GM12878 (cell line): ENCODE data around the gene MEI1. TPM values are rescaled to one million over a fixed set of nuclear protein-coding genes. Genes with fewer than 3 reads are reported as not detected.

ENCODE experiments used
- ATAC-seq: fragments of 200-7000 bp; cut with Tn5 transposase; 3 replicates; pipeline ENCODE4 v1.9.1; 2020; ENCODE audit warnings: mild to moderate bottlenecking, moderate library complexity
- BruUV-seq: library from RNA; stranded (reverse); fragments of 400-500 nt; replicated peaks from 2 replicates; lab custom pipeline; 2021; lab: Mats Ljungman, UMichigan
- CTCF ChIA-PET: fragments of 300-600 bp; sonication (Branson Sonifier 250); formaldehyde crosslinking; extraction: SDS; loops from one replicate; lab custom pipeline; 2021; ENCODE audit warnings: inconsistent platforms; lab: Yijun Ruan, JAX
- POLR2A ChIA-PET: fragments of 350-600 bp; formaldehyde crosslinking; extraction: SDS; loops from one replicate; lab custom pipeline; 2021; ENCODE audit warnings: inconsistent platforms; lab: Charles Lee
- RAD21 ChIA-PET: fragments of 300-600 bp; sonication (Branson Sonifier 250); formaldehyde crosslinking; loops from one replicate; lab custom pipeline; 2023; ENCODE audit warnings: antibody characterized with exemption; ENCODE audit not compliant: unreplicated experiment; lab: Charles Lee
- SMC1A ChIA-PET: fragments of 300-600 bp; sonication (Branson Sonifier 250); formaldehyde crosslinking; loops from one replicate; lab custom pipeline; 2023; ENCODE audit not compliant: unreplicated experiment, uncharacterized antibody; lab: Charles Lee
- DNase-seq: peaks from one replicate; pipeline ENCODE4 v3.0.0-alpha.2; 2011; ENCODE audit warnings: low read depth, low spot score
- FAIRE-seq: peaks from 3 replicates; lab custom pipeline; 2011; peaks lifted over from hg19 to GRCh38; lab: Jason Lieb, UNC
- H2AFZ ChIP-seq: 2 replicates; pipeline ENCODE4 v1.6.0; 2011; ENCODE audit warnings: low read depth, low read length, control low read depth; ENCODE audit not compliant: control insufficient read depth
- H3K27ac ChIP-seq: 2 replicates; pipeline ENCODE4 v1.5.1; 2011; ENCODE audit warnings: control low read depth; ENCODE audit not compliant: control insufficient read depth, insufficient read depth
- H3K27me3 ChIP-seq, 2 experiments: replicated peaks in 1 of 2; 2 replicates each; pipeline versions ENCODE4 v1.6.0 to v1.6.1; 2011; ENCODE audit warnings: low read length in 1 of 2; ENCODE audit not compliant: control insufficient read depth in 2 of 2, insufficient read depth in 2 of 2
- H3K36me3 ChIP-seq, 2 experiments: 2 replicates each; pipeline ENCODE4 v1.5.1; 2011; ENCODE audit warnings: low read length in 1 of 2; ENCODE audit not compliant: control insufficient read depth in 2 of 2, insufficient read depth in 2 of 2
- H3K4me1 ChIP-seq: 2 replicates; pipeline ENCODE4 v1.6.1; 2011; ENCODE audit warnings: mild to moderate bottlenecking, low read length, moderate library complexity, mixed read lengths; ENCODE audit not compliant: control insufficient read depth, insufficient read depth
- H3K4me2 ChIP-seq: 2 replicates; pipeline ENCODE4 v1.6.0; 2011; ENCODE audit warnings: control low read depth; ENCODE audit not compliant: control insufficient read depth, insufficient read depth
- H3K4me3 ChIP-seq: fragments of 200-600 bp; sonication (generic); 2 replicates; pipeline ENCODE4 v1.5.1; 2016
- H3K79me2 ChIP-seq: 2 replicates; pipeline ENCODE4 v1.6.0; 2011; ENCODE audit warnings: low read length; ENCODE audit not compliant: control insufficient read depth, insufficient read depth
- H3K9ac ChIP-seq: 2 replicates; pipeline ENCODE4 v1.8.0; 2011; ENCODE audit warnings: low read length, control low read depth, mixed read lengths; ENCODE audit not compliant: control insufficient read depth, insufficient read depth
- H3K9me3 ChIP-seq: replicated peaks from 3 replicates; pipeline ENCODE4 v1.5.1; 2011; ENCODE audit warnings: mild to moderate bottlenecking, low read length; ENCODE audit not compliant: control insufficient read depth, insufficient read depth
- H4K20me1 ChIP-seq: 2 replicates; pipeline ENCODE4 v1.6.0; 2011; ENCODE audit not compliant: control insufficient read depth, insufficient read depth
- IKZF2 ChIP-seq, 2 experiments: fragments of 450-650 bp; IDR thresholded peaks; 2 replicates each; pipeline ENCODE4 v1.6.1; 2017; ENCODE audit warnings: mild to moderate bottlenecking in 2 of 2, moderate library complexity in 2 of 2
- NFYB ChIP-seq: IDR thresholded peaks from 2 replicates; pipeline ENCODE4 v1.6.1; 2011; ENCODE audit warnings: low read depth, mild to moderate bottlenecking, low read length, improper control_type of control experiment, moderate library complexity; ENCODE audit not compliant: insufficient read depth
- POLR2AphosphoS2 ChIP-seq: IDR thresholded peaks from 2 replicates; pipeline ENCODE4 v1.6.1; 2011; ENCODE audit warnings: low read depth, mild to moderate bottlenecking, low read length, improper control_type of control experiment, moderate library complexity
- ZSCAN29 ChIP-seq: fragments of 450-650 bp; IDR thresholded peaks from 2 replicates; pipeline ENCODE4 v1.6.1; 2017; ENCODE audit warnings: mild to moderate bottlenecking, moderate library complexity
- WGBS: methylation state at CpG from one replicate; pipeline ENCODE4 v1.1.6; 2016; ENCODE audit warnings: low lambda C conversion rate; ENCODE audit not compliant: insufficient replicate concordance, insufficient coverage; ENCODE audit errors: missing lambda C conversion rate; 5-methylcytosine and 5-hydroxymethylcytosine counted together
- in situ Hi-C: fragments of 300-500 bp; cut with MboI; formaldehyde crosslinking; loops from 9 replicates; pipeline ENCODE4 v1.14.3; 2018; ENCODE audit warnings: mixed read lengths
- intact Hi-C: fragments of 100-400 bp; cut with micrococcal nuclease; formaldehyde crosslinking; loops from one replicate; pipeline ENCODE4 v1.14.2; 2022; ENCODE audit not compliant: unreplicated experiment
- polyA plus RNA-seq, 11 experiments: library from polyadenylated mRNA; depleted of rRNA in 4 of 11; unstranded in 6 of 11; stranded (reverse) in 5 of 11; fragments of >200 nt; fragmentation: Nextera tagmentation in 4 of 11; fragmentation: Illumina TruSeq in 1 of 11; extraction: Ambion mirVana in 4 of 11; extraction: Trizol in 1 of 11; gene quantifications; 1 replicate in 1 of 11; 2 replicates in 10 of 11; pipeline versions ENCODE4 v1.2.1 to v1.2.3, GENCODE V29; 2011 to 2016; ENCODE audit warnings: inconsistent platforms in 2 of 11, missing spikeins in 2 of 11, low read depth in 1 of 11
- total RNA-seq, 4 experiments: library from RNA; depleted of rRNA in 3 of 4; stranded (reverse); fragments of >200 nt in 3 of 4; fragmentation: Illumina TruSeq in 1 of 4; extraction: Trizol in 1 of 4; gene quantifications; 2 replicates each; pipeline versions ENCODE4 v1.2.1 to v1.2.3, GENCODE V29; 2013 to 2021
- TF ChIP-seq, protein P1 (sequence below): fragments of 450-650 bp; conservative IDR thresholded peaks from 2 replicates; pipeline ENCODE4 v1.6.1; 2017; ENCODE audit warnings: mild to moderate bottlenecking, moderate library complexity
- TF ChIP-seq, protein P2 (sequence below): fragments of 450-650 bp; IDR thresholded peaks from 2 replicates; pipeline ENCODE4 v1.6.1; 2016; ENCODE audit warnings: mild to moderate bottlenecking
- TF ChIP-seq, protein P3 (sequence below): fragments of 450-650 bp; formaldehyde crosslinking; IDR thresholded peaks from 2 replicates; pipeline ENCODE4 v1.4.0; 2022; ENCODE audit warnings: mild to moderate bottlenecking, moderate library complexity
- TF ChIP-seq, protein P4 (sequence below): fragments of 450-650 bp; IDR thresholded peaks from 2 replicates; pipeline ENCODE4 v1.6.1; 2017; ENCODE audit warnings: antibody characterized with exemption, mild to moderate bottlenecking, moderate library complexity

MEI1 gene
- total and polyA plus RNA-seq, 10 of the 15 experiments (the other 5 are each of a cell fraction or from before 2014, with no cell fraction given), result 27.9 to 48.9 (median 35.8) TPM

DNA sequence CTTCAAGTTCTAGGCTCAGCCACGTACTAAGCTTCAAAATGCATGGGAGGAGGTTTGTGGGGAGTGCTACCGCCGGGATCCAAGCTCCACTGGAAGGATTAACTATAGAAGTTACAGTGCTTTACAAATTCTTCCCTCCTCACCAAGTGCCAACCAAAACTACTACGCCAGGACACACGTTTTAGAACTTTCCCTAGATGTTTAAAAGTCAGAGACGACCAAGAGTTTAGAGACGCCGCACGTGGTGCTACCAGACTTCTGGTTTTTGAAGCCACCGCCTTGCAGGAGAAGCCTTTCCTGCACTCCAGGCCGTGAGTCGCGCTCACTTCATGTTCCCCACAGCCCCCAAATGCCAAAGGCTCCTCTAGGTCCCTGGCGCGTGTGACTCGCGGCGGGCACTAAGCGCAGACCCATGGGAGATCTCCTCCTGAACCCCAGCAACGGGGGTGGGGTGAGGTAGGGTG is 11.4 kb upstream of the MEI1 start (continued):
- TF ChIP-seq, protein P1, sequence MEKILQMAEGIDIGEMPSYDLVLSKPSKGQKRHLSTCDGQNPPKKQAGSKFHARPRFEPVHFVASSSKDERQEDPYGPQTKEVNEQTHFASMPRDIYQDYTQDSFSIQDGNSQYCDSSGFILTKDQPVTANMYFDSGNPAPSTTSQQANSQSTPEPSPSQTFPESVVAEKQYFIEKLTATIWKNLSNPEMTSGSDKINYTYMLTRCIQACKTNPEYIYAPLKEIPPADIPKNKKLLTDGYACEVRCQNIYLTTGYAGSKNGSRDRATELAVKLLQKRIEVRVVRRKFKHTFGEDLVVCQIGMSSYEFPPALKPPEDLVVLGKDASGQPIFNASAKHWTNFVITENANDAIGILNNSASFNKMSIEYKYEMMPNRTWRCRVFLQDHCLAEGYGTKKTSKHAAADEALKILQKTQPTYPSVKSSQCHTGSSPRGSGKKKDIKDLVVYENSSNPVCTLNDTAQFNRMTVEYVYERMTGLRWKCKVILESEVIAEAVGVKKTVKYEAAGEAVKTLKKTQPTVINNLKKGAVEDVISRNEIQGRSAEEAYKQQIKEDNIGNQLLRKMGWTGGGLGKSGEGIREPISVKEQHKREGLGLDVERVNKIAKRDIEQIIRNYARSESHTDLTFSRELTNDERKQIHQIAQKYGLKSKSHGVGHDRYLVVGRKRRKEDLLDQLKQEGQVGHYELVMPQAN, result 0 out of 2 replicates have a peak, but pooled peaks have one; percentile 8
- no peak for TF ChIP-seq POLR2AphosphoS2
- TF ChIP-seq ZSCAN29, result no peak
- no peak for TF ChIP-seq NFYB
- TF ChIP-seq, protein P2, sequence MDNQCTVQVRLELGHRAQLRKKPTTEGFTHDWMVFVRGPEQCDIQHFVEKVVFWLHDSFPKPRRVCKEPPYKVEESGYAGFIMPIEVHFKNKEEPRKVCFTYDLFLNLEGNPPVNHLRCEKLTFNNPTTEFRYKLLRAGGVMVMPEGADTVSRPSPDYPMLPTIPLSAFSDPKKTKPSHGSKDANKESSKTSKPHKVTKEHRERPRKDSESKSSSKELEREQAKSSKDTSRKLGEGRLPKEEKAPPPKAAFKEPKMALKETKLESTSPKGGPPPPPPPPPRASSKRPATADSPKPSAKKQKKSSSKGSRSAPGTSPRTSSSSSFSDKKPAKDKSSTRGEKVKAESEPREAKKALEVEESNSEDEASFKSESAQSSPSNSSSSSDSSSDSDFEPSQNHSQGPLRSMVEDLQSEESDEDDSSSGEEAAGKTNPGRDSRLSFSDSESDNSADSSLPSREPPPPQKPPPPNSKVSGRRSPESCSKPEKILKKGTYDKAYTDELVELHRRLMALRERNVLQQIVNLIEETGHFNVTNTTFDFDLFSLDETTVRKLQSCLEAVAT, result no peak

DNA sequence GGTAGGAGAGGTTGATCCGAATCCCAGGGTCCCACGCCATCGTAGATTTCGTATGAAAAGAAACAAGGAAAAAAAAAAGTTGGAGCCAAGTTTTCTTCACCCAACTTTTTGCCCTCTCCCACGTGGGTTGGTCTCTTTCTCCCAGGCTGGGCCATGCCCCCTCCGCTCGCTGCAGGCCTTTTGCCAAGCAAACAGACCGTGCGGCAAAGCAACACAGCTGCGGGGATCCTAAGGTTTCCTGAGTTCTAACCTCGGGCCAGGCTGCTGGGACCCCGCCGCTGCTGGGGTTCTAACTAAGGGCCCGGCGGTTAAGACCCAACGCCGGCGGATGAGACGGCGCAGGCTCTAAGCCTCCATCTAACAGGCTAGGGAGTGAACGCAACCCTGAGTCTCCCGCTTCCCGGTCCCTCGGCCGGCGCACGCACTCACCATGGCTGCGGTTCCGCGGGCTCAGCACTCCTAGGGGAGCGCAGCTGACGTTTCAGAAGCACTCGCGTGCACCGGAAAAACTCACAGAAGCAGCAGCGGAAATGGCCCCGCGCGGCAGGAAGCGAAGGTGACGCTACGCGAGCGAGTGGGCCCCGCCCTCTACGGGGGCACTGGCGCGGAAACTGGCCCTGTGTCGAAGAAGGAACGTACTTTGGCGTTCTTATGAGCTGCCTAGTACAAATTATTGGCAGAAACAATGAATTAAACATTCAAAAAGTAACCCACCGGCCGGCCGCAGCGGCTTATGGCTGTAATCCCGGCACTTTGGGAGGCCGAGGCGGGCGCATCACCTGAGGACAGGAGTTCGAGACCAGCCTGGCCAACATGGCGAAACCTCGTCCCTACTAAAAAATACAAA is 10.7 kb upstream of the MEI1 start, which contains the start of gene SNU13:
Gene SNU13 (minus strand): TSS at position 503 of the 847 bp plus-strand sequence. CDS start 71 bp downstream, at position 432.
- DNase-seq, result peak; percentile 73
- Histone ChIP-seq H3K4me2 (peak within 1 kb of the TSS; percentile 89), H3K27me3 (no peaks in the 10 kb centered on the region), H3K79me2 (peaks cover 54% of the 10 kb centered on the region), H3K9me3 (no peaks in the 10 kb centered on the region), H3K27ac (peak within 1 kb of the TSS; percentile 98), H2AFZ (peak within 1 kb of the TSS; percentile 77), H3K4me1 (peaks cover 3% of the 10 kb centered on the region; the same call in 1 of the 2 replicates), H3K4me3 (peak within 1 kb of the TSS; percentile 87), H3K36me3 (no peaks in the 10 kb centered on the region; a peak in 1 of 4 replicates), H3K9ac (peak within 1 kb of the TSS; percentile 90), H4K20me1 (no peaks in the 10 kb centered on the region; the same call in 1 of the 2 replicates)
- peak; percentile 93 for ATAC-seq
- ChIA-PET RAD21 (interaction anchor here (0.7 to 2.0 kb wide), 9 partner anchors 9 to 250 kb away, joined by 3 to 8 read pairs (median 4); partner anchors contain the start of genes CCDC134, DESI1 and XRCC6), POLR2A (interaction anchor here (0.5 to 2.9 kb wide), 14 partner anchors 9 to 521 kb away, joined by 3 to 15 read pairs (median 4); partner anchors contain the start of genes CCDC134, DESI1, MEI1 and POLR3H), SMC1A (interaction anchor here (0.8 to 3.5 kb wide), 4 partner anchors 9 to 278 kb away, joined by 3 to 20 read pairs (median 3); partner anchors contain the start of gene MEI1), CTCF (interaction anchor here (0.7 to 2.8 kb wide), 6 partner anchors 9 to 143 kb away, joined by 3 to 21 read pairs (median 6); partner anchors contain the start of gene MEI1)
- peak; percentile 77 for FAIRE-seq
- under 1% methylated on average over 62 of the region's 62 CpGs for WGBS
- in situ Hi-C loops, result no loop called here
- intact Hi-C loops, result no loop called here
- no TSS peak for BruUV-seq
- TF ChIP-seq, protein P3, sequence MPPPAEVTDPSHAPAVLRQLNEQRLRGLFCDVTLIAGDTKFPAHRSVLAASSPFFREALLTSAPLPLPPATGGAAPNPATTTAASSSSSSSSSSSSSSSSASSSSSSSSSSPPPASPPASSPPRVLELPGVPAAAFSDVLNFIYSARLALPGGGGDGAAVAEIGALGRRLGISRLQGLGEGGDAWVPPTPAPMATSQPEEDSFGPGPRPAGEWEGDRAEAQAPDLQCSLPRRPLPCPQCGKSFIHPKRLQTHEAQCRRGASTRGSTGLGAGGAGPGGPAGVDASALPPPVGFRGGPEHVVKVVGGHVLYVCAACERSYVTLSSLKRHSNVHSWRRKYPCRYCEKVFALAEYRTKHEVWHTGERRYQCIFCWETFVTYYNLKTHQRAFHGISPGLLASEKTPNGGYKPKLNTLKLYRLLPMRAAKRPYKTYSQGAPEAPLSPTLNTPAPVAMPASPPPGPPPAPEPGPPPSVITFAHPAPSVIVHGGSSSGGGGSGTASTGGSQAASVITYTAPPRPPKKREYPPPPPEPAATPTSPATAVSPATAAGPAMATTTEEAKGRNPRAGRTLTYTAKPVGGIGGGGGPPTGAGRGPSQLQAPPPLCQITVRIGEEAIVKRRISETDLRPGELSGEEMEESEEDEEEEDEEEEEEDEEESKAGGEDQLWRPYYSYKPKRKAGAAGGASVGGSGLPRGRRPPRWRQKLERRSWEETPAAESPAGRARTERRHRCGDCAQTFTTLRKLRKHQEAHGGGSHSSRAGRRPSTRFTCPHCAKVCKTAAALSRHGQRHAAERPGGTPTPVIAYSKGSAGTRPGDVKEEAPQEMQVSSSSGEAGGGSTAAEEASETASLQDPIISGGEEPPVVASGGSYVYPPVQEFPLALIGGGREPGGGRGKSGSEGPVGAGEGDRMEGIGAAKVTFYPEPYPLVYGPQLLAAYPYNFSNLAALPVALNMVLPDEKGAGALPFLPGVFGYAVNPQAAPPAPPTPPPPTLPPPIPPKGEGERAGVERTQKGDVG, result no peak
- TF ChIP-seq, protein P4, sequence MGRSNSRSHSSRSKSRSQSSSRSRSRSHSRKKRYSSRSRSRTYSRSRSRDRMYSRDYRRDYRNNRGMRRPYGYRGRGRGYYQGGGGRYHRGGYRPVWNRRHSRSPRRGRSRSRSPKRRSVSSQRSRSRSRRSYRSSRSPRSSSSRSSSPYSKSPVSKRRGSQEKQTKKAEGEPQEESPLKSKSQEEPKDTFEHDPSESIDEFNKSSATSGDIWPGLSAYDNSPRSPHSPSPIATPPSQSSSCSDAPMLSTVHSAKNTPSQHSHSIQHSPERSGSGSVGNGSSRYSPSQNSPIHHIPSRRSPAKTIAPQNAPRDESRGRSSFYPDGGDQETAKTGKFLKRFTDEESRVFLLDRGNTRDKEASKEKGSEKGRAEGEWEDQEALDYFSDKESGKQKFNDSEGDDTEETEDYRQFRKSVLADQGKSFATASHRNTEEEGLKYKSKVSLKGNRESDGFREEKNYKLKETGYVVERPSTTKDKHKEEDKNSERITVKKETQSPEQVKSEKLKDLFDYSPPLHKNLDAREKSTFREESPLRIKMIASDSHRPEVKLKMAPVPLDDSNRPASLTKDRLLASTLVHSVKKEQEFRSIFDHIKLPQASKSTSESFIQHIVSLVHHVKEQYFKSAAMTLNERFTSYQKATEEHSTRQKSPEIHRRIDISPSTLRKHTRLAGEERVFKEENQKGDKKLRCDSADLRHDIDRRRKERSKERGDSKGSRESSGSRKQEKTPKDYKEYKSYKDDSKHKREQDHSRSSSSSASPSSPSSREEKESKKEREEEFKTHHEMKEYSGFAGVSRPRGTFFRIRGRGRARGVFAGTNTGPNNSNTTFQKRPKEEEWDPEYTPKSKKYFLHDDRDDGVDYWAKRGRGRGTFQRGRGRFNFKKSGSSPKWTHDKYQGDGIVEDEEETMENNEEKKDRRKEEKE, result no peak
- TF ChIP-seq IKZF2 (IDR thresholded peaks at IDR 0.05), result peak; percentile 76
